AG04449 (cell line): ENCODE results near the gene ASCC2.
A peak's percentile ranks its signal among the peaks of the same experiment; 100 is the strongest.

Source experiments
- CTCF ChIA-PET: fragments of 350-600 bp; formaldehyde crosslinking; extraction: SDS; loops from one replicate; lab custom pipeline; 2021; ENCODE audit warnings: antibody characterized with exemption; lab: Yijun Ruan, JAX
- POLR2A ChIA-PET: fragments of 400-600, 350-600 bp; formaldehyde crosslinking; extraction: SDS; loops from one replicate; lab custom pipeline; 2020; ENCODE audit warnings: antibody characterized with exemption, inconsistent platforms; lab: Yijun Ruan, JAX
- DNase-seq: peaks from one replicate; pipeline ENCODE4 v3.0.0-alpha.2; 2010; ENCODE audit warnings: low read depth, low spot score
- H3K4me3 ChIP-seq: 2 replicates; pipeline ENCODE4 v1.5.1; 2011; ENCODE audit warnings: low read depth, mild to moderate bottlenecking, control low read depth, low read length
- CTCF ChIP-seq: IDR thresholded peaks from one replicate; pipeline ENCODE4 v1.5.1; 2011; ENCODE audit warnings: mild to moderate bottlenecking, moderate library complexity, low read length, control low read depth, inconsistent platforms; ENCODE audit not compliant: insufficient read depth; ENCODE audit errors: missing control alignments

ASCC2 gene

GRCh38 chr22:29780748-29781676, 57.1 kb downstream of the ASCC2 start:
- DNase-seq, result no peak
- CTCF ChIA-PET, result interaction anchor here (0.6 to 2.5 kb wide), 6 partner anchors 8 to 308 kb away, joined by 3 to 17 read pairs (median 8); no protein-coding TSS in a partner anchor
- no peak for TF ChIP-seq CTCF
- POLR2A ChIA-PET, result interaction anchor here (0.6 kb wide), 1 partner anchor 9 kb away, joined by 3 read pairs; no protein-coding TSS in a partner anchor
- H3K4me3 ChIP-seq, result no peak overlapping the region

GRCh38 chr22:29780220-29780619, 57.9 kb downstream of the ASCC2 start:
- DNase-seq, result no peak
- POLR2A ChIA-PET, result no interaction called here
- CTCF ChIA-PET, result interaction anchor here (0.6 to 2.5 kb wide), 4 partner anchors 8 to 308 kb away, joined by 3 to 16 read pairs (median 6); no protein-coding TSS in a partner anchor
- H3K4me3 ChIP-seq, result no peak overlapping the region
- no peak for TF ChIP-seq CTCF

- ChIA-PET CTCF (interaction anchor here (0.7 to 5.3 kb wide), 19 partner anchors 8 to 331 kb away, joined by 3 to 58 read pairs (median 4); no protein-coding TSS in a partner anchor), POLR2A (interaction anchor here (0.9 kb wide), 1 partner anchor 232 kb away, joined by 3 read pairs; no protein-coding TSS in a partner anchor)
- no peak for TF ChIP-seq CTCF
- H3K4me3 ChIP-seq, result no peak overlapping the region
- no peak for DNase-seq
These were observed 64.8 kb downstream of the ASCC2 start for GRCh38 chr22:29773233-29773632.

- TF ChIP-seq CTCF, result peak; percentile 64
- ChIA-PET CTCF (interaction anchor here (0.7 to 5.3 kb wide), 16 partner anchors 9 to 317 kb away, joined by 3 to 58 read pairs (median 4); no protein-coding TSS in a partner anchor), POLR2A (no interaction called here)
- H3K4me3 ChIP-seq, result no peak overlapping the region
- peak; percentile 37 for DNase-seq
These were observed 65.9 kb downstream of the ASCC2 start for GRCh38 chr22:29772170-29772641.

- TF ChIP-seq CTCF, result no peak
- H3K4me3 ChIP-seq, result no peak overlapping the region
- ChIA-PET POLR2A (no interaction called here), CTCF (interaction anchor here (0.7 to 5.3 kb wide), 3 partner anchors 236 to 467 kb away, joined by 3 to 58 read pairs (median 23); no protein-coding TSS in a partner anchor)
- DNase-seq, result no peak
These were observed 68.3 kb downstream of the ASCC2 start for GRCh38 chr22:29769723-29770321.
